ENCODE data around the gene ZBTB16.

Gene ZBTB16

GRCh38 chr11:114207096-114207495, 147.6 kb downstream of the ZBTB16 start:
- no peak for TF ChIP-seq CTCF (IDR thresholded peaks at IDR 0.05; ENCODE audit: extremely low read depth, missing control alignments)

GRCh38 chr11:114208377-114208776, 148.9 kb downstream of the ZBTB16 start:
- DNase-seq (ENCODE audit: low spot score) = no peak
- no peak for TF ChIP-seq CTCF (IDR thresholded peaks at IDR 0.05; ENCODE audit: extremely low read depth, missing control alignments)

More at GRCh38 chr11:114207096-114207495, 147.6 kb downstream of the ZBTB16 start:
- DNase-seq (ENCODE audit: low spot score) = no peak

- no peak for TF ChIP-seq CTCF (IDR thresholded peaks at IDR 0.05; ENCODE audit: extremely low read depth, missing control alignments)
Observed at GRCh38 chr11:114209343-114209742, 149.8 kb downstream of the ZBTB16 start.

GRCh38 chr11:114209904-114210303, 150.4 kb downstream of the ZBTB16 start:
- TF ChIP-seq CTCF (IDR thresholded peaks at IDR 0.05; ENCODE audit: extremely low read depth, missing control alignments) = no peak
- DNase-seq (ENCODE audit: low spot score) = no peak

More at GRCh38 chr11:114209343-114209742, 149.8 kb downstream of the ZBTB16 start:
- DNase-seq (ENCODE audit: low spot score) = no peak

GRCh38 chr11:114211444-114212121, 152.1 kb downstream of the ZBTB16 start:
- DNase-seq (ENCODE audit: low spot score) = no peak

GRCh38 chr11:114213622-114214021, 154.1 kb downstream of the ZBTB16 start:
- no peak for DNase-seq (ENCODE audit: low spot score)
- TF ChIP-seq CTCF (IDR thresholded peaks at IDR 0.05; ENCODE audit: extremely low read depth, missing control alignments) = no peak

More at GRCh38 chr11:114211444-114212121, 152.1 kb downstream of the ZBTB16 start:
- no peak for TF ChIP-seq CTCF (IDR thresholded peaks at IDR 0.05; ENCODE audit: extremely low read depth, missing control alignments)

- no peak for TF ChIP-seq CTCF (IDR thresholded peaks at IDR 0.05; ENCODE audit: extremely low read depth, missing control alignments)
- no peak for DNase-seq (ENCODE audit: low spot score)
Observed at GRCh38 chr11:114215428-114215827, 155.9 kb downstream of the ZBTB16 start.
